ENCODE measurements around the gene OR6N1. TPM values are rescaled to one million over a fixed set of nuclear protein-coding genes. Genes with fewer than 3 reads are reported as not detected.

OR6N1 gene
- total and polyA plus RNA-seq, 2 donors (not counting 3 experiments of a cell fraction or from before 2014, with no cell fraction given) = not detected

DNA sequence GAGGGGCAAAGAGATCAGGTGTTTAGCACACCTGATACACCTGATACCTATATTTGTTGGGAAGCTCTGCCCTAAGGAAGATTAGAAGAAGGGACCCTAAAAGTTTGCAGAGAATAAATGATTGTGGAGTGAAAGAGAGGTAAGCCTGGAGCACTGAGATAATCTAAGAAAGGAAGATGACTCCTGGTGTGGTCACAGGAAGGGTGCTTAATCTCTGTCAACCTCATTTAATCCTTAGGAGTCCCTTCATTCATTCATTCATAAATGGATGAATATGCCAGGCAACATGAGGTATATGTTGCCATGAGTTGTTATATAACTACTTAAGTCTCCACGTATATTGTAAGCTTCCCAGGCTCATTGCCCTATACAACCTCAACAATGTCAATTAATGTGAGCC, 43.0 kb upstream of the OR6N1 start:
- H3K4me2 ChIP-seq (ENCODE audit: insufficient read depth, low read length) = no peak overlapping the region
- H3K4me1 ChIP-seq (ENCODE audit: control insufficient read depth, extremely low read depth, insufficient read depth, low read length) = no peaks in the 10 kb centered on the region
- H3K79me2 ChIP-seq (ENCODE audit: control insufficient read depth, insufficient read depth, low read length) = no peaks in the 10 kb centered on the region
- H3K9me3 ChIP-seq (replicated peaks; ENCODE audit: control insufficient read depth, insufficient read depth, low read length) = no peaks in the 10 kb centered on the region
- dilution Hi-C loops (cut with MboI; ENCODE audit: extremely low pct_ligation_motif_present, low sequenced_read_pairs) = no loop called here
- no peaks in the 10 kb centered on the region for H4K20me1 ChIP-seq (replicated peaks; ENCODE audit: control insufficient read depth, extremely low read depth, insufficient read depth, low read length)
- BruUV-seq (replicated peaks) = no TSS peak
- H2AFZ ChIP-seq (ENCODE audit: low read depth, low read length) = no peak overlapping the region
- ChIA-PET POLR2A (no interaction called here), CTCF (no interaction called here)
- no peaks in the 10 kb centered on the region for H3K9me1 ChIP-seq (replicated peaks; ENCODE audit: control insufficient read depth, extremely low read depth, insufficient read depth, low read length)
- no peak for TF ChIP-seq EZH2 (IDR thresholded peaks at IDR 0.05; ENCODE audit: borderline replicate concordance, low read depth, low read length, severe bottlenecking)
- no peak for TF ChIP-seq GATA2 (IDR thresholded peaks at IDR 0.05; ENCODE audit: insufficient read depth, insufficient read length, low read depth, low read length)
- TF ChIP-seq, protein P1, sequence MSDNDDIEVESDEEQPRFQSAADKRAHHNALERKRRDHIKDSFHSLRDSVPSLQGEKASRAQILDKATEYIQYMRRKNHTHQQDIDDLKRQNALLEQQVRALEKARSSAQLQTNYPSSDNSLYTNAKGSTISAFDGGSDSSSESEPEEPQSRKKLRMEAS (IDR thresholded peaks at IDR 0.05; ENCODE audit: insufficient read depth, insufficient read length) = no peak
- TF ChIP-seq JUN (IDR thresholded peaks at IDR 0.05; ENCODE audit: borderline replicate concordance, insufficient read depth, insufficient read length, low read depth) = no peak
- TF ChIP-seq POLR2A (IDR thresholded peaks at IDR 0.05; ENCODE audit: low read depth, low read length) = no peak
- TF ChIP-seq MYC (IDR thresholded peaks at IDR 0.05; ENCODE audit: low read depth, low read length) = no peak
- TF ChIP-seq FOS (IDR thresholded peaks at IDR 0.05; ENCODE audit: borderline replicate concordance, insufficient read depth, low read length) = no peak
- TF ChIP-seq CTCF (IDR thresholded peaks at IDR 0.05; ENCODE audit: extremely low read depth in 1 of 2, insufficient read depth in 1 of 2, low read depth in 1 of 2, low read length in 2 of 2) = no peak
- no peak for TF ChIP-seq POLR2AphosphoS5 (IDR thresholded peaks at IDR 0.05; ENCODE audit: insufficient read depth, low read depth, low read length)
- H3K4me3 ChIP-seq (replicated peaks in 1 of 3; ENCODE audit: insufficient read depth in 1 of 3, low read depth in 1 of 3, low read length in 3 of 3) = no peak overlapping the region
- H3K36me3 ChIP-seq (ENCODE audit: control insufficient read depth in 2 of 2, extremely low read depth in 1 of 2, insufficient read depth in 2 of 2, low read length in 2 of 2) = no peaks in the 10 kb centered on the region
- no peak overlapping the region for H3K27ac ChIP-seq (ENCODE audit: insufficient read depth, low read depth, low read length)
- DNase-seq (ENCODE audit: low read depth, low spot score) = no peak
- H3K27me3 ChIP-seq (ENCODE audit: control insufficient read depth in 2 of 2, insufficient read depth in 2 of 2, low read length in 2 of 2) = no peaks in the 10 kb centered on the region
- FAIRE-seq = no peak
- H3K9ac ChIP-seq (replicated peaks; ENCODE audit: extremely low read depth, insufficient read depth, low read length) = no peak overlapping the region
- intact Hi-C loops (cut with micrococcal nuclease) = no loop called here

Measured in endothelial cell of umbilical vein (primary cell).